ENCODE data around the gene SENP1.

Gene SENP1

DNA sequence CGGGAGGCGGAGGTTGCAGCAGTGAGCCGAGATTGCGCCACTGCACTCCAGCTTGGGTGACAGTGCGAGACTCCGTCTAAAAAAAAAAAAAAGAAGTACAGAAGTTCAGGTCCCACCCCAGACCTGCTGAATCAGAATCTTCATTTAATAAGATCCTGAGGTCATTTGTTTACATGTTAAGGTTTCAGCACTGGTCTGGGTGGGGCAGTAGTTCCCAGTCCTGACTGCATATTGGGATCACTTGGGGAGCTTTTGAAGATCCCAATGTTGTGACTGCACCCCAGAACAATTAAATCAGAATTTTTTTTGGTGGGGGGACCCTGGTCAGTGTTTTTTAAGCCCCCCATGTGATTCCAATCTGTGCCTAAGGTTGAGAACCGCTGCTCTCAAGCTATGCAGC lies 89.9 kb downstream of the SENP1 start:
- H3K36me3 ChIP-seq (ENCODE audit: control insufficient read depth in 1 of 2, insufficient read depth in 2 of 2, low read length in 2 of 2), result no peaks in the 10 kb centered on the region
- no peak overlapping the region for H4K8ac ChIP-seq (ENCODE audit: low read depth, low read length)
- no peak overlapping the region for H2BK5ac ChIP-seq (ENCODE audit: low read depth, low read length, poor library complexity)
- no peak overlapping the region for H3K4ac ChIP-seq (ENCODE audit: low read depth, low read length)
- H3K4me1 ChIP-seq (ENCODE audit: control insufficient read depth in 1 of 2, insufficient read depth in 2 of 2, low read length in 2 of 2), result peaks cover under 1% of the 10 kb centered on the region in 2 experiments
- H3K79me1 ChIP-seq (ENCODE audit: low read length), result no peaks in the 10 kb centered on the region
- peaks cover 14% of the 10 kb centered on the region for H3K27me3 ChIP-seq (ENCODE audit: insufficient read depth, low read length)
- H3K9me3 ChIP-seq (ENCODE audit: insufficient read depth, low read depth, low read length), result peaks cover 2% of the 10 kb centered on the region
- H3K18ac ChIP-seq (ENCODE audit: low read length), result no peak overlapping the region
- no peak overlapping the region for H3K9ac ChIP-seq (ENCODE audit: low read length)
- no peak overlapping the region for H3K4me3 ChIP-seq (ENCODE audit: low read depth, low read length)
- no peak for DNase-seq
- no peak overlapping the region for H3K14ac ChIP-seq (ENCODE audit: low read length)
- no peak overlapping the region for H2AK5ac ChIP-seq (ENCODE audit: low read length)
- no CpG with 5 or more reads among the region's 7 CpGs for WGBS (ENCODE audit: extremely low coverage, insufficient coverage, insufficient read length)
- no peak overlapping the region for H4K91ac ChIP-seq (ENCODE audit: low read depth, low read length)
- no peak overlapping the region for H4K12ac ChIP-seq (ENCODE audit: low read depth, low read length)
- no peak overlapping the region for H3K4me2 ChIP-seq (ENCODE audit: low read length)
- no peak overlapping the region for H3K27ac ChIP-seq (ENCODE audit: low read depth, low read length)
- H2AFZ ChIP-seq (ENCODE audit: insufficient read depth, low read length, poor library complexity), result no peak overlapping the region
- H3K79me2 ChIP-seq (ENCODE audit: control insufficient read depth, insufficient read depth, low read length, poor library complexity), result no peaks in the 10 kb centered on the region
- no peak overlapping the region for H3K23ac ChIP-seq (ENCODE audit: low read length)
- H2BK12ac ChIP-seq (ENCODE audit: low read length), result no peak overlapping the region
- no peak overlapping the region for H2BK120ac ChIP-seq (ENCODE audit: insufficient read depth, low read length, poor library complexity)

DNA sequence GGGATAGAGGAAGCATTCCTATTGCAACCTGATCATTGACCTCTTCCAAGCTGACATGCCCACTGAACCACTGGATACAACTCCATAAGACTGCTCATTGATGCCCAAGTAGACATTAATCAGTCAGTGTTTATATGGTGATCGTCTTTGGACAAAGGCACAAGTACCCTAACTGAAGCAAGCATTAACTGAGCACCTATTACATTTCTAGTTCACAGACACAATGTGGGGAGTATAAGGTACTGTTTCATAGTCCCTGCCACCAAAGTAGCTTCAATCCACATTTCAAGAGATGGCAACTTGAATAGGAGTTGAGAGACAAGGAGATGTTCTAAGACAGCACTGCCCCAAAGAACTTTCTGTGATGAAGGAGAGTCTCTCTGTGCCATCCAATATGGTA lies 90.8 kb downstream of the SENP1 start:
- no peaks in the 10 kb centered on the region for H3K4me1 ChIP-seq (ENCODE audit: control insufficient read depth in 1 of 2, insufficient read depth in 2 of 2, low read length in 2 of 2)
- H3K79me2 ChIP-seq (ENCODE audit: control insufficient read depth, insufficient read depth, low read length, poor library complexity), result no peaks in the 10 kb centered on the region
- no peak overlapping the region for H4K12ac ChIP-seq (ENCODE audit: low read depth, low read length)
- H2AK5ac ChIP-seq (ENCODE audit: low read length), result no peak overlapping the region
- H2BK120ac ChIP-seq (ENCODE audit: insufficient read depth, low read length, poor library complexity), result no peak overlapping the region
- H2BK12ac ChIP-seq (ENCODE audit: low read length), result no peak overlapping the region
- no peak overlapping the region for H3K4me2 ChIP-seq (ENCODE audit: low read length)
- H3K4ac ChIP-seq (ENCODE audit: low read depth, low read length), result no peak overlapping the region
- H3K18ac ChIP-seq (ENCODE audit: low read length), result no peak overlapping the region
- no peak overlapping the region for H2BK5ac ChIP-seq (ENCODE audit: low read depth, low read length, poor library complexity)
- H3K14ac ChIP-seq (ENCODE audit: low read length), result no peak overlapping the region
- H3K27ac ChIP-seq (ENCODE audit: low read depth, low read length), result no peak overlapping the region
- no peak overlapping the region for H3K23ac ChIP-seq (ENCODE audit: low read length)
- no peak overlapping the region for H4K8ac ChIP-seq (ENCODE audit: low read depth, low read length)
- H3K36me3 ChIP-seq (ENCODE audit: control insufficient read depth in 1 of 2, insufficient read depth in 2 of 2, low read length in 2 of 2), result no peaks in the 10 kb centered on the region
- peaks cover 21% of the 10 kb centered on the region for H3K27me3 ChIP-seq (ENCODE audit: insufficient read depth, low read length)
- peaks cover 2% of the 10 kb centered on the region for H3K9me3 ChIP-seq (ENCODE audit: insufficient read depth, low read depth, low read length)
- no CpG with 5 or more reads among the region's 1 CpG for WGBS (ENCODE audit: extremely low coverage, insufficient coverage, insufficient read length)
- DNase-seq, result no peak
- no peak overlapping the region for H2AFZ ChIP-seq (ENCODE audit: insufficient read depth, low read length, poor library complexity)
- no peak overlapping the region for H4K91ac ChIP-seq (ENCODE audit: low read depth, low read length)
- H3K9ac ChIP-seq (ENCODE audit: low read length), result no peak overlapping the region
- no peak overlapping the region for H3K4me3 ChIP-seq (ENCODE audit: low read depth, low read length)
- H3K79me1 ChIP-seq (ENCODE audit: low read length), result no peaks in the 10 kb centered on the region

DNA sequence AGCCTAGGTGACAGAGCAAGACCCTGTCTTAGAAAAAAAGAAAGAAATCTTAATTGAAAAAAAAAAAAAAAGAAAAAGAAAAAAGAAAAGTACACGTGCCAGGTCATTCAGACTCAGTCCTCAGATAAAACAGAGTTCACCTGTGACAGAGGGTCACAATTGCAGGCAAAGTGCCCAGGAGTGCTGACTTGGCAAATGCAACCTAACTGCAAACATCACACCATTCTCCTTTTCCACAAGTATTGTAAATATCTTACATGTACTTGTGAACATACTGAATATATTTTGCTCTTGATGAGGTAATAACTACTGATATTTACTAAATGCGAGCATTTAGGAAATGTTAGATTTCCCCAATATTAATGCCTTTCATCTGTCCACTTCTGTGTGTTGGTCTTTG lies 92.6 kb downstream of the SENP1 start:
- Histone ChIP-seq H4K12ac (ENCODE audit: low read depth, low read length) (no peak overlapping the region), H3K4me3 (ENCODE audit: low read depth, low read length) (no peak overlapping the region), H3K79me2 (ENCODE audit: control insufficient read depth, insufficient read depth, low read length, poor library complexity) (no peaks in the 10 kb centered on the region), H3K9ac (ENCODE audit: low read length) (no peak overlapping the region), H4K91ac (ENCODE audit: low read depth, low read length) (no peak overlapping the region), H3K27me3 (ENCODE audit: insufficient read depth, low read length) (peaks cover 31% of the 10 kb centered on the region), H4K8ac (ENCODE audit: low read depth, low read length) (no peak overlapping the region), H3K4ac (ENCODE audit: low read depth, low read length) (no peak overlapping the region), H2AFZ (ENCODE audit: insufficient read depth, low read length, poor library complexity) (no peak overlapping the region), H3K4me2 (ENCODE audit: low read length) (no peak overlapping the region), H3K27ac (ENCODE audit: low read depth, low read length) (no peak overlapping the region), H3K9me3 (ENCODE audit: insufficient read depth, low read depth, low read length) (peaks cover 3% of the 10 kb centered on the region), H3K23ac (ENCODE audit: low read length) (no peak overlapping the region), H3K36me3 (ENCODE audit: control insufficient read depth in 1 of 2, insufficient read depth in 2 of 2, low read length in 2 of 2) (no peaks in the 10 kb centered on the region), H2BK120ac (ENCODE audit: insufficient read depth, low read length, poor library complexity) (no peak overlapping the region), H2BK12ac (ENCODE audit: low read length) (no peak overlapping the region), H3K79me1 (ENCODE audit: low read length) (no peaks in the 10 kb centered on the region), H3K18ac (ENCODE audit: low read length) (no peak overlapping the region), H3K4me1 (ENCODE audit: control insufficient read depth in 1 of 2, insufficient read depth in 2 of 2, low read length in 2 of 2) (no peaks in the 10 kb centered on the region), H3K14ac (ENCODE audit: low read length) (no peak overlapping the region), H2BK5ac (ENCODE audit: low read depth, low read length, poor library complexity) (no peak overlapping the region), H2AK5ac (ENCODE audit: low read length) (no peak overlapping the region)
- DNase-seq, result no peak
- no CpG with 5 or more reads among the region's 2 CpGs for WGBS (ENCODE audit: extremely low coverage, insufficient coverage, insufficient read length)

DNA sequence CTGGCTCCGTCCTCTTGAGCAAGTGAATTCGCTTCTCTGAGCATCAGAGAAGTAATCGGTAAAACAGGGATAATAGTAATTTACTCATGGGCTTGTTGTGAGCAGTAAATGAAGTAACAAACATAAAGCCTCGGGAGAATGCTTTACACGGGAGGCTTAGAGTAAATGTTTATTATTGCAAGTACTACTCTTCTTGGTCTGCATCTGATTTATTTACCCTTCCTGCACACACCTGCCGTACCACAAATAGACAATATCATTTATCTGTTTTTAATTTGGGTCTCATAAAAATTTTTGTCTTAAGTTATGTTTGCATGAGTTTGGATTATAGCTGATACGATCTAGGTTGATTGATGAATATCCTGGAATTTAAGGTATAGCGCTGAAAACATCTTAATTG lies 93.8 kb downstream of the SENP1 start:
- H4K91ac ChIP-seq (ENCODE audit: low read depth, low read length), result no peak overlapping the region
- H3K23ac ChIP-seq (ENCODE audit: low read length), result no peak overlapping the region
- no peak overlapping the region for H2BK5ac ChIP-seq (ENCODE audit: low read depth, low read length, poor library complexity)
- no peaks in the 10 kb centered on the region for H3K4me1 ChIP-seq (ENCODE audit: control insufficient read depth in 1 of 2, insufficient read depth in 2 of 2, low read length in 2 of 2)
- no peak overlapping the region for H3K27ac ChIP-seq (ENCODE audit: low read depth, low read length)
- no peak overlapping the region for H4K8ac ChIP-seq (ENCODE audit: low read depth, low read length)
- H4K12ac ChIP-seq (ENCODE audit: low read depth, low read length), result no peak overlapping the region
- H2BK12ac ChIP-seq (ENCODE audit: low read length), result no peak overlapping the region
- no peak overlapping the region for H3K14ac ChIP-seq (ENCODE audit: low read length)
- H2AFZ ChIP-seq (ENCODE audit: insufficient read depth, low read length, poor library complexity), result no peak overlapping the region
- no peak overlapping the region for H3K18ac ChIP-seq (ENCODE audit: low read length)
- no CpG with 5 or more reads among the region's 8 CpGs for WGBS (ENCODE audit: extremely low coverage, insufficient coverage, insufficient read length)
- DNase-seq, result no peak
- H3K9me3 ChIP-seq (ENCODE audit: insufficient read depth, low read depth, low read length), result peaks cover 1% of the 10 kb centered on the region
- H2AK5ac ChIP-seq (ENCODE audit: low read length), result no peak overlapping the region
- H2BK120ac ChIP-seq (ENCODE audit: insufficient read depth, low read length, poor library complexity), result no peak overlapping the region
- no peak overlapping the region for H3K4me3 ChIP-seq (ENCODE audit: low read depth, low read length)
- no peak overlapping the region for H3K4me2 ChIP-seq (ENCODE audit: low read length)
- H3K36me3 ChIP-seq (ENCODE audit: control insufficient read depth in 1 of 2, insufficient read depth in 2 of 2, low read length in 2 of 2), result no peaks in the 10 kb centered on the region
- no peak overlapping the region for H3K4ac ChIP-seq (ENCODE audit: low read depth, low read length)
- no peaks in the 10 kb centered on the region for H3K79me1 ChIP-seq (ENCODE audit: low read length)
- H3K9ac ChIP-seq (ENCODE audit: low read length), result no peak overlapping the region
- no peaks in the 10 kb centered on the region for H3K79me2 ChIP-seq (ENCODE audit: control insufficient read depth, insufficient read depth, low read length, poor library complexity)
- H3K27me3 ChIP-seq (ENCODE audit: insufficient read depth, low read length), result peaks cover 30% of the 10 kb centered on the region

Measured in trophoblast cell (in vitro differentiated cells and primary cell).